ENCODE measurements around the gene COL23A1.

COL23A1 gene

DNA sequence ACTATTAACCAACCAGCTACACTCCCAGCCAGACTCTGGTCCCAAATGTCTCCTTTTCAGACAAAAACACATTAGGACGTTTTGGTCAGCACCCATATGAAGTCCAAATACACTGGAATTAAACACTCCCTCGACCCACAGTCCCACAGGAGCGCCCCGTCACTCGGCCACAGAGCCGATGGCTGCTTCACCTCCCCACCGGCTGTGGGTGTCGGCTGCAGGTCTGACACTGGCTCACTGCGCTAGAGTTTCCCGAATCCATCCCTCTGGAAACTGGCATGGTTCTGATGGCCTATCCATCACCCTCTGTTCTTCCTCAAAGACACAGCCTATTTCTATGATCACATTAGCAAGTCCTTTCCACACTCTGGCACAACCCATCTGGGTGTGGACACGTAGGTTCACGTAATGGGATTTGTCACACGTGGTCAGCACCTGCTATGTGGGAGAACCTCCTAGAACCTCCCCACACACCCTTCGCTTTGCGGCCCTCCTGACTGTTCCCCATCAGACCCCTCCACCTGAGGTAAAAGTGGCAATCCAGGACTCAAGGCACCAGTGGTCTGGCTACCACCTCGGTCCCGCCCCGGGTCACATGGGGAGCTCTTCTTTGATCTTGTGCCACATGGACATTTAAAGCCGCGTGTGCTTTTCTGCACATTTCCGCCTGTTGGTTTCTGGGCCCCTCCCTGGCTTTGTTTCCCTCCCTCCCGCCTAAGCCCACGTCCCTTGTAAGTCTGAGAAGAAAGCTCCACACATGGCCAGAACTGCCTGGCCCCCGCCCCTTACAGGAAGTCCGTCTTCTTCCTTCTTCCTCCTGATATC is 226.5 kb downstream of the COL23A1 start:
- TF ChIP-seq, protein P1, sequence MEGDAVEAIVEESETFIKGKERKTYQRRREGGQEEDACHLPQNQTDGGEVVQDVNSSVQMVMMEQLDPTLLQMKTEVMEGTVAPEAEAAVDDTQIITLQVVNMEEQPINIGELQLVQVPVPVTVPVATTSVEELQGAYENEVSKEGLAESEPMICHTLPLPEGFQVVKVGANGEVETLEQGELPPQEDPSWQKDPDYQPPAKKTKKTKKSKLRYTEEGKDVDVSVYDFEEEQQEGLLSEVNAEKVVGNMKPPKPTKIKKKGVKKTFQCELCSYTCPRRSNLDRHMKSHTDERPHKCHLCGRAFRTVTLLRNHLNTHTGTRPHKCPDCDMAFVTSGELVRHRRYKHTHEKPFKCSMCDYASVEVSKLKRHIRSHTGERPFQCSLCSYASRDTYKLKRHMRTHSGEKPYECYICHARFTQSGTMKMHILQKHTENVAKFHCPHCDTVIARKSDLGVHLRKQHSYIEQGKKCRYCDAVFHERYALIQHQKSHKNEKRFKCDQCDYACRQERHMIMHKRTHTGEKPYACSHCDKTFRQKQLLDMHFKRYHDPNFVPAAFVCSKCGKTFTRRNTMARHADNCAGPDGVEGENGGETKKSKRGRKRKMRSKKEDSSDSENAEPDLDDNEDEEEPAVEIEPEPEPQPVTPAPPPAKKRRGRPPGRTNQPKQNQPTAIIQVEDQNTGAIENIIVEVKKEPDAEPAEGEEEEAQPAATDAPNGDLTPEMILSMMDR (conservative IDR thresholded peaks at IDR 0.05): no peak
- no peak overlapping the region for H3K27ac ChIP-seq

GRCh38 chr5:178361657-178362445 is 228.3 kb downstream of the COL23A1 start:
- H3K27ac ChIP-seq: no peak overlapping the region
- TF ChIP-seq, protein P1 (conservative IDR thresholded peaks at IDR 0.05): no peak

GRCh38 chr5:178360926-178361235 is 229.3 kb downstream of the COL23A1 start:
- H3K27ac ChIP-seq: no peak overlapping the region
- TF ChIP-seq, protein P1 (conservative IDR thresholded peaks at IDR 0.05): no peak

DNA sequence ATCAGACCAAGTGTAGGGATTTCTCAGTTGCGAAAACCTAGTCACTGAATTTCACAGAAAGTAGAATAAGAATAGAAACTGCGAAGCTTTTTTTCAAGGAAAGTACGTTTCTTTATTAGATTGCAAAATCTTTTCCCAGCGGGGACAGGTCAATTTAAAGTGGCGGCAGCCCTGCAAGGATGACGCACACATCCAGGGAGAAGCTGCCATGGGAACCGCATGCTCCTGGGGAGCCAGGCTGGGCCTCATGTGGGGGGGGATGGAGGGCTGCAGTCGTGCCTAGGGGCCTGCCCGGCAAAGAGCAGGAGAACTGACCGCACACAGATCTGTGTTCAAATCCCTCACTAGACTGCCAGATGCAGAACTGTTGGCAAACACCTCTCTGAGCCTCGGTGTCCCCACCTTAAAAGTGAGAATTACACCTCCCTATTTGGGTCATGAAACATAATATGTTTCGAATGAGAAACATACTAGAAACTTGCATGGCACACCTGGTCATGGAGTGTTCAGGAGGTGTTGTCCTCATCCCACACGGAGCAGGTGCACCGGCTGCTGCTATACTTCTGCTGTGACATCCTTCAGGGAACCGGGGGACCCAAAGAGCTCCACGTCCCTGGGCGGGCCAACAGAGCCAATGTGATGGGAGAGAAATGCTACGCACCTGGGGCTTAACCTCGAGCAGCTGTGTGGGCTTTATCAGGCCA is 229.8 kb downstream of the COL23A1 start:
- no peak overlapping the region for H3K27ac ChIP-seq
- TF ChIP-seq, protein P1 (conservative IDR thresholded peaks at IDR 0.05): no peak

- no peak overlapping the region for H3K27ac ChIP-seq
- TF ChIP-seq, protein P1 (conservative IDR thresholded peaks at IDR 0.05): no peak
Measured at GRCh38 chr5:178359738-178360137, 230.5 kb downstream of the COL23A1 start.

- no peak overlapping the region for H3K27ac ChIP-seq
- TF ChIP-seq, protein P1 (conservative IDR thresholded peaks at IDR 0.05): no peak
Measured at GRCh38 chr5:178357678-178358077, 232.5 kb downstream of the COL23A1 start.

DNA sequence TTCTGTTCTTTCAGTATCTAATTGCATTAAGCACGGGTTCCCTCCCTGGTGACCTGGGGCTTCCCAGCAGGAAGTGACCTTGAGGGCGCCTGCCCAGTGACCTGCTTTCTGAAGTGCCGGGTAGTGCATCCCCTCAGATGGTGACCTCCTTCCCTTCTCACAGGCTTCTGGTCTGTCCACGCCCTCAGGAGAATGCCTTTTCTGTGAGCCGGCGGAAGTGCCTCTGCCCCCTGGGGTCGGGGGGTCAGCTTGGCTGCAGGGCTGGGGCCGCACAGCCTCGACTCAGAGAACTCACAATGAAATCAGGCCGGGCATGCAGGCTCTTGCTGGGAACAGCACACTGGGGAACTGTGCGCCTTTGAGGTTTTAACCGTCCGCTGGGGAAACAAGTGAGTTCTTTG is 233.1 kb downstream of the COL23A1 start:
- TF ChIP-seq, protein P1 (conservative IDR thresholded peaks at IDR 0.05): no peak
- no peak overlapping the region for H3K27ac ChIP-seq

Measured in VCaP (cell line).